T-helper 1 cell treated with Interleukin-12 subunit alpha and Interleukin-12 subunit beta and Interleukin-4 antibody, amounts not matched to agents 30 μg/mL and 1 μg/mL, for 36 hours (primary cell): ENCODE data around the gene SMAD3.

Experiments used
- H3K27ac Mint-ChIP-seq: one replicate; pipeline ENCODE4 v1.8.0; 2021; ENCODE audit warnings: mild to moderate bottlenecking, mixed read lengths
- H3K27me3 Mint-ChIP-seq: one replicate; pipeline ENCODE4 v1.8.0; 2021; ENCODE audit warnings: low read depth, mixed read lengths
- H3K36me3 Mint-ChIP-seq: one replicate; pipeline ENCODE4 v1.8.0; 2021; ENCODE audit warnings: low read depth, mixed read lengths
- H3K4me1 Mint-ChIP-seq: one replicate; pipeline ENCODE4 v1.8.0; 2021; ENCODE audit warnings: low read depth, mixed read lengths
- H3K4me3 Mint-ChIP-seq: one replicate; pipeline ENCODE4 v1.8.0; 2021; ENCODE audit warnings: mild to moderate bottlenecking, moderate library complexity, mixed read lengths
- H3K9me3 Mint-ChIP-seq: one replicate; pipeline ENCODE4 v1.8.0; 2021; ENCODE audit warnings: mixed read lengths

The SMAD3 gene

DNA sequence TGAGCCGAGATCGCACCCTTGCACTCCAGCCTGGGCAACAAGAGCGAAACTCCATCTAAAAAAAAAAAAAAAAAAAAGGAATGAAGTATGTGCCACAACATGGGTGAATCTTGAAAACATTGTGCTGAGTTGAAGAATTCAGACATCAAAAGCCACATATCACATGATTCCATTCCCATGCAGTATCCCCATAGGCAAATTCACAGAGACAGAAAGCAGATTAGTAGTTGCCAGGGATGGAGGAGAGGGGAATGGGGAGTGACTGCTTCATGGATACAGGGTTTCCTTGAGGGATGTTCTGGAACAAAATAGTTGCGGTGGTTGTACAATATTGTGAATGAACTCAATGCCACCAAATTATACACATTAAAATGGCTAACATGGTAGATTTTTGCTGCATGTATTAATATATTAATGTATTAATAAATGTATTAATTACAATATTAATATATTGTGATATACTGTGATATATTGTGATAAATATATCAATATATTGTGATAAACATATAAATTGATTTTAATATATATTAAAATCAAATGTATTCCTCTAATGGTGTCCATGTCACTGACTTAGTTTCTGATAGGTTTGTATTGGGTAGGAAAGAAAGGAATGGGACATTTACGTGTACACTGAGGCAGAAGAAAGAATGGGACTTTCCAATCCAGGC is 34.9 kb downstream of the SMAD3 start:
- Mint-ChIP-seq H3K27me3 (no peaks in the 10 kb centered on the region), H3K4me3 (peak overlapping the region; percentile 71), H3K4me1 (peaks cover 59% of the 10 kb centered on the region), H3K27ac (peak overlapping the region; percentile 96), H3K9me3 (no peaks in the 10 kb centered on the region), H3K36me3 (peaks cover 55% of the 10 kb centered on the region)

DNA sequence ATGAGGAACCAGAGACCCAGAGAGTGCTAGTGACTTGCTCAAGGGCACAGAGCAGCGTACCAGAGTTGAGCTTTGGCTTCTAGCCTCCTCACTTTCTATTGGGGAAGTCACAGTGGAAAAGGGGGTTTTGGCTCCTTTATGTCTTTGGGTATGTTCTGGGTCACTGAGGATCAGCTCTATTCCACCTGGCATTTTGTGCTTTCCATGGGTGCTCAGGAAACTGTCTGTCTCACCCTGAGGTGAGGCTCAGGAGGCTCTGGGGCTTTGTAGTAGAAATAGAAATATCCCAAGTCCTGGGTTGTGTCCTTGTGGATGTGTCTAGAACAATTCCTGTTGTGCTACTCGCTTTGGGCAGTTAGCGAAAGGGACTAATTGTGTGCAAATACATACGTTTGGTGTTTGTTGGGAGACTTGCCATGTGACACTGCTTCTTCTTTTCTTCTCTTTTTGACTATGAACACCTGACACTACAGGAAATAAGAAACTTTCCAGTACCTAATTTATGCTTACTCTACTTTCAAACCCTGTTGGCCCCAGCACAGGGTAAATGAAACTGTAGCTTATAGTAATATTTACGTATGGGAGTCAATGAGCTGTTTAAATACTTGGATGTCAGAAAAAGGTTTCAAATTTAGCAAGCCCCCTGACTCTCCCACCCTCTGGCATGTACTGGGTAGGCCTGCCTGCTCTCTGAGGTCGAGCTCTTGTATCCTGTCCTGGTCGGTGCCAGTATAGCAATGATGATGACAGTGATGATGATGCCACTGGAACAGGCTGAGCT is 35.6 kb downstream of the SMAD3 start:
- Mint-ChIP-seq H3K27me3 (no peaks in the 10 kb centered on the region), H3K9me3 (no peaks in the 10 kb centered on the region), H3K36me3 (peaks cover 51% of the 10 kb centered on the region), H3K4me3 (no peak overlapping the region), H3K27ac (no peak overlapping the region), H3K4me1 (peaks cover 59% of the 10 kb centered on the region)

DNA sequence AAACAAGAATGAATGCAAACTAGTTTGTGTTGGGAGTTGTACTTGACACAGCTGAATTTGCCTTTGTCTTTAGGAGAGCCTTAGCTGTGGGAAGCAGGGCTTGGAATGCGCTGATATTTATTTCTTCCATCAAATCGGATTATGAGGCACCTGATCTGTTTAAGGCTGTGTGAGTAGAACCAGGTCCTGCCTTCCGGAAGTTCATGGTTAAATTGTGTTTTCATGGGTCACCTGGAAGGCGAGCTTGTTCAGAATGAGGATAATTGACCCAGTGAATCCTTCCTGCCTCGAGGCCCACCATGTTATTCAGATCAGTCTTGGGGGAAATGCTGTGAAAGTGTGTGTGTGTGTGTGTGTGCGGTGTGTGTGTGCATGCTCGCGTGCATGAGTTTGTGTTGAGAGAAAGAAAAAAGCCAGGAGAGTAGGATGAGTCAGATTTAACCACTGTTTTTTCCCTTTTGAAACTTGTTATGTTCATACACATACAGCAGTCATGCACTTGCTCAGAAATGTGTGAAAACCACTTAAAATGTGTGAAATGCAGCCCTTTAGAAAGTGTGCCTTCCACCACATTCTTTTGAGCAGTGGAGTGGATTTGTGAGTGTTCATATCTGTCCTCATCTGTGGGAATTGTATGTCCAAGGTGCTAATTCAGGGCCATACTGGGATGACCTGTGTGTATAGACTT is 36.7 kb downstream of the SMAD3 start:
- no peaks in the 10 kb centered on the region for H3K27me3 Mint-ChIP-seq
- no peak overlapping the region for H3K27ac Mint-ChIP-seq
- peaks cover 52% of the 10 kb centered on the region for H3K36me3 Mint-ChIP-seq
- no peaks in the 10 kb centered on the region for H3K9me3 Mint-ChIP-seq
- H3K4me1 Mint-ChIP-seq: peaks cover 60% of the 10 kb centered on the region
- no peak overlapping the region for H3K4me3 Mint-ChIP-seq

DNA sequence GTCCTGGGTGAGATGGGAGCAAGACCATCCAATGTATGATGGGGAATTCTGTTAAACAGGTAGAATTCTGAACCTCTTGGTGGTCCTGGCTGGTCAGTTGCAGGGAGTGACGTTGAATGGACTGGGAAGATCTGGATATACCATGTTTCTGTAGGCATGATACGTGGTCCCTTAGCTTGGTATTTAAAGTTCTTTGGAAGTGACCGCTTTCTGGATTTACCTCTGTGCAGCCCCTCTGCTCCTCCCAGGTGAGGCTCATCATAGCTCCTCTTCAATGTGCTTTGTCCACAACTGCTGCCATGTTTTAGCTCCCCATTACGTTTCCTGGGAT is 37.2 kb downstream of the SMAD3 start:
- no peaks in the 10 kb centered on the region for H3K27me3 Mint-ChIP-seq
- no peak overlapping the region for H3K4me3 Mint-ChIP-seq
- peaks cover 60% of the 10 kb centered on the region for H3K4me1 Mint-ChIP-seq
- peaks cover 49% of the 10 kb centered on the region for H3K36me3 Mint-ChIP-seq
- H3K27ac Mint-ChIP-seq: no peak overlapping the region
- no peaks in the 10 kb centered on the region for H3K9me3 Mint-ChIP-seq

DNA sequence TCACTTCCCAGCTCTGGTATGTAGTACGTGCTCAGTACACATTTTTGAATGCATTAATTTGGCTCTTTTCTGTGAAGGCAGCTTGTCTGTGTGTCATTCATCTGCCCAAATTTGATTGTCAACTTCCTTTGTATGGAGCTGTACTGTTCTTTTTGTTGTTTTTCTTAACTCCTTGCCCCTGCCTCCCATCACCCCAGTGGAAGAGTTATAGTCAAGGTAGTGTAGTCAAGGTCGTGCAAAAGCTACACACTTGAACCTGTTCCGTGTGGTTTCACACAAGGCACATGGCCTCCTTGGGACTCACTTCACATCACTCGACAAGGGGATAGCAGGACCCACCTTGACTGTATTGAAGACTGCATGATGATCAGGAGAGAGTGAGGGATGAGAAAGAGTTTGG is 37.6 kb downstream of the SMAD3 start:
- Mint-ChIP-seq H3K27me3 (no peaks in the 10 kb centered on the region), H3K4me1 (peaks cover 59% of the 10 kb centered on the region), H3K27ac (no peak overlapping the region), H3K36me3 (peaks cover 46% of the 10 kb centered on the region), H3K9me3 (no peaks in the 10 kb centered on the region), H3K4me3 (no peak overlapping the region)

DNA sequence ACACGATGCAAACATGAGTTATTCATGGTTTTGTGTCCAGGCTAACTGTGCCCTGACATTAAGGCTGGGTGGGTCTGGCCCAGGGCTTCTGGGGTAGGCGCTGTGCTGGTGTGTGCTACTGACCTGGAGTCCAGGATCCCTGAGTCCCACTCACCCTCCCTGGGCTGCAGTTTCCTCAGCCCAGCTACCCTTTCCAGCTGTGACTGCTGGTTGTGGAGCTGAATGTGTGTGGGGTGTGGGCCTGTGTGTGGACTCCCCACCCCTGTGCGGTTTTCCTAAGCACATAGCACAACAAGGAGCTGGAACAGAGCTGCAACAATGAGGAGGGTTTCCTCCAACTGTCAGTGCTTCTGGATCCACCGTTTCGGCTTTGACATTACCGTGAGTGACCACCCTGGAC is 38.0 kb downstream of the SMAD3 start:
- Mint-ChIP-seq H3K27ac (peak overlapping the region; percentile 82), H3K4me1 (peaks cover 60% of the 10 kb centered on the region), H3K4me3 (peak overlapping the region; percentile 62), H3K9me3 (no peaks in the 10 kb centered on the region), H3K36me3 (peaks cover 48% of the 10 kb centered on the region), H3K27me3 (no peaks in the 10 kb centered on the region)

DNA sequence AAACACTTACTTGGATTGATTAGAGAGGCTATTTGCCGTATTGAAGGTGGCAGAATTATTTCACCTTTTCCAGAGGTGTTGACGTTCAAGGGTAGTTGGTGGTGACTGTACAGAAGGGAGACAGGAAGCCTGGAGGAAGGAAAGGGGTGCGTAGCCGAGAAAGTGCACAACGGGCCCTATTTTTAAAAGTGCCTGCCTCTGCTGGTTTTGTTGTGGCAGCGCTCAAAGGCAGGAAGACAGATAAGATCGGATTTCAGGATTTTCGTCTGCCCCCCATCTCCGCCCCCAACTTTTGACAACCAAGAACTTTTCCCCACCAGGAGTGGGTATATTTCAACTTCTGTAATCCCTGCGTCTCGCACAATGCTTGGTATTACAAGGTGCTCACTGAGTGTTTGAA is 38.5 kb downstream of the SMAD3 start:
- peak overlapping the region; percentile 82 for H3K27ac Mint-ChIP-seq
- H3K4me3 Mint-ChIP-seq: peak overlapping the region; percentile 62
- H3K27me3 Mint-ChIP-seq: no peaks in the 10 kb centered on the region
- no peaks in the 10 kb centered on the region for H3K9me3 Mint-ChIP-seq
- H3K36me3 Mint-ChIP-seq: peaks cover 48% of the 10 kb centered on the region
- peaks cover 60% of the 10 kb centered on the region for H3K4me1 Mint-ChIP-seq

DNA sequence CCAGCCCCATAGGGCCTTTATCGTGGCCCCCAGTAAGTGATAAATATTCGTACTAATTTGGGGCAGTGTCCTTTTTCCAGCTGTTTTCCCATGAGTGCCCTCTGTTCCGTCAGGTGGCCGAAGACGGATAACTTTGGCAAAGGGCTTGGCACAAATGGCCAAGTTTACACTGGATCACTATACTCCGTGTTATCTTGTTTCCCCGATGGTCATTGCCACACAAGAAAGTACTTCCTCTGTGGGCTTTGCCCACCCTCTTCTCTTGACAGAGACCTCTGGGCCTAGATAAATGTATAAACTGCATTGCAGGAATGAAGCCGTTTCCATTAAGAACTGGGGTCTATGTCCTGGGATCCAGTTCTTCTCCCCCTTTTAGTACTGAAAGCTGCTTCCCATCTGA is 39.1 kb downstream of the SMAD3 start:
- Mint-ChIP-seq H3K9me3 (no peaks in the 10 kb centered on the region), H3K27ac (peak overlapping the region; percentile 82), H3K4me3 (peak overlapping the region; percentile 62), H3K36me3 (peaks cover 48% of the 10 kb centered on the region), H3K27me3 (no peaks in the 10 kb centered on the region), H3K4me1 (peaks cover 60% of the 10 kb centered on the region)

DNA sequence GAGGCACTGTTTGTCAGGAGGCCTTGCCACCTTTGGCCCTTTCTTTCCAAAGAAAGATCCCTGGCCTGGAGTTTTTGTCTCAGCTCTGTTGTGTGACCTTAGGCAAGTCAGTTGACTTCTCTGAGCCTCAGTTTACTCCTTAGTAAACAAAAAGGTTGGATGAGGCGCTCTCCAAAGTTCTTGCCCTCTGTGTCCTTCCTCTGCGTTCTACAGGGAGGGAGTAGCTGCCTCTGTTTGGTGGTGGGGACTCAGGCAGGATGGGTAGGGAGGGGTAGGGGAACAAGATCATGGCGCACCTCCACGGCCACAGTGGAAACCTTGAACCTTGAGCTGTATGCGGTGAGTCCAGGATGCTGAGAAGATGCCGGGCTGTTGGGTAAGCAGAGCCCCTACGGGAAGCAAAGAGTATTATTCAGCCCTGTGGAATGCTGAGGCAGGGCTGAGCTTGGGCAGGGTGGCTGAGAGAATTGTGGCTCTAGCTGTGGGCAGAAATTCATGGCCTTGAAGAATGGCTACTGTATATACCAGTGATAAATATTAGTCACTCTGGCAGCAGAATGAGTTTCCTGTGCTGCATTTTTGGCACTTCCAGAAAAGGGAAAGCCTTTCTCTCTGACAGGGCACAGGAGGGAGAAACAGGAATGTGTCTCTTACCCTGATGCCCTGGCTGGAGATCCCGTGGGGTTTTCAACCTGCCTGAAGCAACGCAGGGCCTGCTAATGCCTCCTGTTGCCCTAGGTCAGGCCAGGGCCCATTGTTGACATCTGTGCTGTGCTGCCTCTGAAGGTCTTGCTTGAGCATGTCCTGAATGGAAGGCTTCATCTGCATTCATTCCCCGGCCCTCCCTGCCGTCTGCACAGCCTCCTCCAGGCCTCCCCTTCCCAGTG is 39.9 kb downstream of the SMAD3 start:
- Mint-ChIP-seq H3K27ac (peak overlapping the region; percentile 74), H3K27me3 (no peaks in the 10 kb centered on the region), H3K9me3 (no peaks in the 10 kb centered on the region), H3K4me3 (peak overlapping the region; percentile 66), H3K4me1 (peaks cover 60% of the 10 kb centered on the region), H3K36me3 (peaks cover 53% of the 10 kb centered on the region)

DNA sequence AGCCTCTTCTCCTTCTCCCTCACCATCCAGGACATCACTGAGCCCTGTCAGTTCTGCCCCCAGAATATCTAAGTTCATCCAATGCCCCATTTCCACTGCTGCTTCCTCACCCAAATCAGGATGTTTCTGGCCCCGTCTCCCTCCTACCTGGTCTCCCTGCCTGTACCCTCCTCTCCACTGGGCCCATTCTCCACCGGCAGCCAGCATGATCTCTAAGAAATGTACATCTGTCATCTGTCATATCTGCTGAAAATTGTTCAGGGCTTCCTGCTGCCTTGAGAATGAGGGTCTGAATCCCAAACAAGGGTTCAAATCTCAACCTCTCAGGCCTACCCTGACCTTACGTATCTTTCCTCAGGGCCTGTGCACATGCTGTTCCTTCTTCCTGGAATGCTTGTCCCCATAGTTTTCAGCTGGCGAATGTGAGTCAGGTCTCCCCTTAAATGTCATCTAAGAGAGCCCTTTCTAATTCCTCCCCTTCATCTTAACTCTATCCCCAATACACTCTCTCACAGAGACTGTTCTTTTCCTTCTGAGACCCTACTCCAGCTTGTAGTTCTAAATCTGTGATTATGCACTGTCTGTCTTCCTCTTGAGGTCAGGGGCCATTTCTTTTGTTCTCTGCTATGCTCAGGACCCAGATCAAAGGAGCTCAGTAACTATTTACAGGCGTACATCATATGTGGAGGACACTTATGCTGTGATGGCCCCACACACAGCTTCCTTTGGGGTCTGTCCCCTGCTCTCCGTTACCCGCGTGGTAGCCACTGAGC is 40.8 kb downstream of the SMAD3 start:
- Mint-ChIP-seq H3K4me3 (peak overlapping the region; percentile 66), H3K36me3 (peaks cover 61% of the 10 kb centered on the region), H3K27me3 (no peaks in the 10 kb centered on the region), H3K27ac (peak overlapping the region; percentile 74), H3K4me1 (peaks cover 69% of the 10 kb centered on the region), H3K9me3 (peaks cover 4% of the 10 kb centered on the region)

DNA sequence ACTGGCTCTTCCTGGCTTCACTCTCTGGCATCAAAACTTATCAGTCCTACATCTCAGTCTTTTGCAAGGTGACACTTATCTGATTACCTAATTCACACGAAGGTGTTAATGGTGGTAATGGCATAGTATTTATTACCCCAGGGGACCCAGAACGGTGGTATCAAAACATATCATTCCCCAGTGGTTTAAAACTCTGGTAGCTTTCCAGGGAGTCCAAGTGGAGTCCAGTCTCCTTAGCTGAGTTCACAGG is 41.3 kb downstream of the SMAD3 start:
- peak overlapping the region; percentile 66 for H3K4me3 Mint-ChIP-seq
- H3K9me3 Mint-ChIP-seq: peaks cover 9% of the 10 kb centered on the region
- H3K4me1 Mint-ChIP-seq: peaks cover 73% of the 10 kb centered on the region
- peak overlapping the region; percentile 74 for H3K27ac Mint-ChIP-seq
- no peaks in the 10 kb centered on the region for H3K27me3 Mint-ChIP-seq
- peaks cover 66% of the 10 kb centered on the region for H3K36me3 Mint-ChIP-seq

DNA sequence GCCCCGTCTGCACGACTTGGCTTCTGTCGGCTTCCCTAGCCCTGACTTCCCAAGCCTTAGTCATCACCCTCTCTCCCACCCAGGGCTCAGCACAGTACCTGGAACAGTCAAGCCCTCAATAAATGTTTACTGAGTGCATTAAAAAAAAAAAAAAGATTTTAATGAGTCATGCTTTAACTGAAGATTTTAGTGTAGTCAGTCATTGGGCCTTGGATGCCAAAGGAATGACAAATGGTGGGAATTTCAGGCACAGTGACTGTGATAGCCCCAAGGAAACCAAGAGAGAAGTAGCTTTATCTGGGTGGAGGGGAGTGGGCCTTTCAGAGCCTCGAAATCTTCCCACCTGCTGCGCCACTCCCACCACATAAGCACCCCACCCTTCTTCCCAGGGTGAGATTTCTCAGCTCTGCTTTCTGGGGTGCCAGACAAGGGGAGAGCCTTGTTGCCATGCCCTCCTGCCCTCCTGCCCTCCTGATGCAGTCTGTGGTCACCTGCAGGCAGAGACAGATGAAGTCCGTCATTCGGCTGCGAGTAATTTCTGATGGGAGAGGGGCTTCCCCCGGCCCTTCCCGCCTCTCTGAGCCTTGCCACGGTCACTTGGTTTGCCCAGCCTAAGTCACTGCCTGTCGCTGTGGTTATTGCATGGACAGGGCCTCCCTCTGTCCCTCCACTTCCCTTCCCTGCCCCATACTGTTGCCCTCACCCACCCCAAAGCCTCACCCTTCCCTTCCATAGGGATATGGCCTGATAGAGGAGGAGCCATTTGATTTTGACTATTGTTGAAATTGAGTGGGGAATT is 41.8 kb downstream of the SMAD3 start:
- Mint-ChIP-seq H3K4me1 (peaks cover 75% of the 10 kb centered on the region), H3K9me3 (peaks cover 10% of the 10 kb centered on the region), H3K27me3 (no peaks in the 10 kb centered on the region), H3K4me3 (no peak overlapping the region), H3K36me3 (peaks cover 69% of the 10 kb centered on the region), H3K27ac (peak overlapping the region; percentile 74)
